ENCODE results near the gene SGK1.
"Not testable (repeated sequence)": the region's sequence is repeated elsewhere in the genome, so short reads cannot be mapped to it uniquely, and the experiment has no call there.

The SGK1 gene

DNA sequence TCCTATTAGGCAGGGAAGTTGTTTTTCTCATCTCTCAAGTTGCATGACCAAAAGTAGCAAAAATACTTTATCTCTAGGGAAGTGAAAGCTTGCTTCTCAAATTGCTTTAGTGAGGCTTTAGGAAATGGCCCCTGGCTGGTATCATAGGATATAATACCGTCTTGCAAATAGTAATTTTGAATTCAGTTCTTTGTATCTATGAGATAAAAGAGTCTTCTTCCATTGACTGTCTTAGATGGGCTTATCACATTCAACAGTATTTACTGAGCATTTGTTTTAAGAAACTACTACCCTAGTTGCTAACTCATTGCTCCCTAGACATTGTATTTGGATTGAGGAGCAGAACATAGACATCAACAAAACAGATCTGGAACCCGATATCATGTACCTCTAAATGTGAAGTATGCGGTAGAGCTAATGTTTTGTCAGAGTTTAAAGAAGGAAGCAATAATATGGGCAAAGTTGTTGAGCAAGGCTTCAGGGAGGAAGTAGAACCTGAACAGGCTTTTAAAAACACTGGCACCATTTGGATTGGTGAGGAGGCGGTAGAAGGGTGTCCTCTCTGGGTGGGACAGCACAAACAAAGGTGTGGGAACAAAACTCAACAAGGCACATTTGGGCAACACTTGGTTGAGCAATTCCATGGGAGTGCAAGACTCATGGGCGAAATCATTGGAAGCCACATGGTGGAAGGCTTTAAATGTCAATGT, 101.5 kb downstream of the SGK1 start:
- no peak for TF ChIP-seq CTCF (conservative IDR thresholded peaks at IDR 0.05; ENCODE audit: low read depth, low read length)
- no peaks in the 10 kb centered on the region for H3K36me3 ChIP-seq (ENCODE audit: insufficient read depth)
- no peak overlapping the region for H3K4me2 ChIP-seq
- H3K27ac ChIP-seq, result no peak overlapping the region
- no peaks in the 10 kb centered on the region for H3K79me2 ChIP-seq (ENCODE audit: insufficient read depth, low read depth)
- no peaks in the 10 kb centered on the region for H4K20me1 ChIP-seq (ENCODE audit: insufficient read depth)
- no peak overlapping the region for H3K9ac ChIP-seq
- H3K4me3 ChIP-seq (IDR thresholded peaks at IDR 0.05; ENCODE audit: insufficient read depth, low read depth, low read length), result no peak overlapping the region
- H3K4me1 ChIP-seq (ENCODE audit: low read depth, poor library complexity, severe bottlenecking), result no peaks in the 10 kb centered on the region
- no peaks in the 10 kb centered on the region for H3K27me3 ChIP-seq (ENCODE audit: insufficient read depth, low read depth)
- no peak overlapping the region for H2AFZ ChIP-seq (ENCODE audit: low read depth)

DNA sequence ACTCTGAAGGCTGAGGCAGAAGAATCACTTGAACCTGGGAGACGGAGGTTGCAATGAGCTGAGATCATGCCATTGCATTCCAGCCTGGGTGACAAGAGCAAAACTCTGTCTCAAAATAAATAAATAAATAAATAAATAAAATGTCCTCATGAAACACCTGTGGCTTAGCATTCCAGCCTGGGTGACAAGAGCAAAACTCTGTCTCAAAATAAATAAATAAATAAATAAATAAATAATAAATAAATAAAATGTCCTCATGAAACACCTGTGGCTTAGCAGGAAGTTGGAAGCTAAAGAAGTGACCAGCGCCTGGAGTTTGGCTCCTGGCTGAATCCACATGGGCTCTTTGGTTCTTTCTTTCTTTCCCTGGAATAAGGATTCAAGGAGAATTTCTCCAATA, 104.5 kb downstream of the SGK1 start:
- not testable (repeated sequence) for H3K79me2 ChIP-seq (ENCODE audit: insufficient read depth, low read depth); H2AFZ ChIP-seq (ENCODE audit: low read depth); H3K4me2 ChIP-seq; H3K27me3 ChIP-seq (ENCODE audit: insufficient read depth, low read depth); H4K20me1 ChIP-seq (ENCODE audit: insufficient read depth); H3K4me1 ChIP-seq (ENCODE audit: low read depth, poor library complexity, severe bottlenecking); H3K27ac ChIP-seq; H3K4me3 ChIP-seq (IDR thresholded peaks at IDR 0.05; ENCODE audit: insufficient read depth, low read depth, low read length); H3K36me3 ChIP-seq (ENCODE audit: insufficient read depth); H3K9ac ChIP-seq

- Histone ChIP-seq H3K79me2 (ENCODE audit: insufficient read depth, low read depth) (no peaks in the 10 kb centered on the region), H3K4me2 (no peak overlapping the region), H3K36me3 (ENCODE audit: insufficient read depth) (no peaks in the 10 kb centered on the region), H2AFZ (ENCODE audit: low read depth) (no peak overlapping the region), H3K4me3 (IDR thresholded peaks at IDR 0.05; ENCODE audit: insufficient read depth, low read depth, low read length) (no peak overlapping the region), H4K20me1 (ENCODE audit: insufficient read depth) (no peaks in the 10 kb centered on the region), H3K9ac (no peak overlapping the region), H3K4me1 (ENCODE audit: low read depth, poor library complexity, severe bottlenecking) (no peaks in the 10 kb centered on the region), H3K27me3 (ENCODE audit: insufficient read depth, low read depth) (no peaks in the 10 kb centered on the region), H3K27ac (no peak overlapping the region)
- TF ChIP-seq CTCF (conservative IDR thresholded peaks at IDR 0.05; ENCODE audit: low read depth, low read length), result no peak
Observed at GRCh38 chr6:134211297-134211696, 106.6 kb downstream of the SGK1 start.

GRCh38 chr6:134207421-134207820, 110.5 kb downstream of the SGK1 start:
- Histone ChIP-seq H3K79me2 (ENCODE audit: insufficient read depth, low read depth) (no peaks in the 10 kb centered on the region), H2AFZ (ENCODE audit: low read depth) (no peak overlapping the region), H3K9ac (no peak overlapping the region), H4K20me1 (ENCODE audit: insufficient read depth) (no peaks in the 10 kb centered on the region), H3K36me3 (ENCODE audit: insufficient read depth) (no peaks in the 10 kb centered on the region), H3K4me2 (no peak overlapping the region), H3K27ac (no peak overlapping the region), H3K4me1 (ENCODE audit: low read depth, poor library complexity, severe bottlenecking) (no peaks in the 10 kb centered on the region), H3K27me3 (ENCODE audit: insufficient read depth, low read depth) (no peaks in the 10 kb centered on the region), H3K4me3 (IDR thresholded peaks at IDR 0.05; ENCODE audit: insufficient read depth, low read depth, low read length) (no peak overlapping the region)
- TF ChIP-seq CTCF (conservative IDR thresholded peaks at IDR 0.05; ENCODE audit: low read depth, low read length), result no peak

- H3K27me3 ChIP-seq (ENCODE audit: insufficient read depth, low read depth), result no peaks in the 10 kb centered on the region
- no peaks in the 10 kb centered on the region for H3K36me3 ChIP-seq (ENCODE audit: insufficient read depth)
- no peak overlapping the region for H3K4me3 ChIP-seq (IDR thresholded peaks at IDR 0.05; ENCODE audit: insufficient read depth, low read depth, low read length)
- no peak overlapping the region for H3K9ac ChIP-seq
- TF ChIP-seq CTCF (conservative IDR thresholded peaks at IDR 0.05; ENCODE audit: low read depth, low read length), result no peak
- H4K20me1 ChIP-seq (ENCODE audit: insufficient read depth), result no peaks in the 10 kb centered on the region
- H2AFZ ChIP-seq (ENCODE audit: low read depth), result no peak overlapping the region
- no peaks in the 10 kb centered on the region for H3K79me2 ChIP-seq (ENCODE audit: insufficient read depth, low read depth)
- no peaks in the 10 kb centered on the region for H3K4me1 ChIP-seq (ENCODE audit: low read depth, poor library complexity, severe bottlenecking)
- H3K4me2 ChIP-seq, result no peak overlapping the region
- H3K27ac ChIP-seq, result no peak overlapping the region
Observed at GRCh38 chr6:134205366-134205765, 112.5 kb downstream of the SGK1 start.

- not testable (repeated sequence) for H3K27ac ChIP-seq; H4K20me1 ChIP-seq (ENCODE audit: insufficient read depth); H3K79me2 ChIP-seq (ENCODE audit: insufficient read depth, low read depth); H3K4me2 ChIP-seq; H3K4me1 ChIP-seq (ENCODE audit: low read depth, poor library complexity, severe bottlenecking); H3K9ac ChIP-seq; H3K36me3 ChIP-seq (ENCODE audit: insufficient read depth); H3K27me3 ChIP-seq (ENCODE audit: insufficient read depth, low read depth); H3K4me3 ChIP-seq (IDR thresholded peaks at IDR 0.05; ENCODE audit: insufficient read depth, low read depth, low read length); H2AFZ ChIP-seq (ENCODE audit: low read depth)
Observed at GRCh38 chr6:134204759-134205158, 113.2 kb downstream of the SGK1 start.

Data from KMS-11 (cell line).